HepG2 (cell line): Measurements from ENCODE around the gene PHKG2. TPM values are rescaled to one million over a fixed set of nuclear protein-coding genes. Genes with fewer than 3 reads are reported as not detected.

Experiments used
- HBP1 ChIP-seq: IDR thresholded peaks from 2 replicates; pipeline ENCODE4 v1.6.1; 2016; ENCODE audit warnings: low read depth, control low read depth
- NR2F2 ChIP-seq: IDR thresholded peaks from 2 replicates; pipeline ENCODE4 v1.6.1; 2012; ENCODE audit warnings: low read depth, inconsistent platforms, borderline replicate concordance
- POLR2G ChIP-seq: fragments of 200-400 bp; formaldehyde crosslinking; IDR thresholded peaks from 2 replicates; pipeline ENCODE4 v1.6.1; 2018; ENCODE audit warnings: mild to moderate bottlenecking, low read depth, low read length, moderate library complexity
- SMAD9 ChIP-seq: sonication (generic); formaldehyde crosslinking; IDR thresholded peaks from 2 replicates; pipeline ENCODE4 v1.5.1; 2020; ENCODE audit warnings: mild to moderate bottlenecking, missing genetic modification reagents
- ZNF143 ChIP-seq: sonication (generic); formaldehyde crosslinking; IDR thresholded peaks from 2 replicates; pipeline ENCODE4 v1.4.0; 2020; ENCODE audit warnings: missing genetic modification reagents
- polyA plus RNA-seq, 8 experiments: library from polyadenylated mRNA; depleted of rRNA in 3 of 8; stranded (reverse) in 7 of 8; unstranded in 1 of 8; fragments of >200 nt; fragmentation: Illumina TruSeq in 4 of 8; extraction: Trizol in 4 of 8; gene quantifications; 2 replicates each; pipeline versions ENCODE4 v1.2.1 to v1.2.3, GENCODE V29; 2011 to 2016; ENCODE audit warnings: low read depth in 4 of 8, missing spikeins in 1 of 8, mixed read lengths in 1 of 8; ENCODE audit not compliant: insufficient read depth in 1 of 8
- small RNA-seq, 3 experiments: library from RNA; depleted of rRNA; stranded (forward); fragments of <200 nt; gene quantifications; one replicate each; pipeline ENCODE3, GENCODE V24; 2012; ENCODE audit warnings: low read depth in 2 of 3, low replicate concordance in 1 of 3; ENCODE audit not compliant: insufficient read length in 3 of 3, insufficient read depth in 2 of 3
- total RNA-seq, 5 experiments: library from RNA; depleted of rRNA; stranded (reverse); fragments of >200 nt; fragmentation: Illumina TruSeq; extraction: Trizol; gene quantifications; 2 replicates each; pipeline ENCODE4 v1.2.3, GENCODE V29; 2016; ENCODE audit warnings: low read depth in 1 of 5

Gene PHKG2
- total and polyA plus RNA-seq, 2 of the 13 experiments (the other 11 are each of a cell fraction or from before 2014, with no cell fraction given) = 37.4 to 42.1 TPM

GRCh38 chr16:30797670-30798309 lies 49.6 kb downstream of the PHKG2 start (continued):
- no peak for TF ChIP-seq HBP1 (CRISPR knock-in tag)
- TF ChIP-seq NR2F2 = no peak
- TF ChIP-seq SMAD9 (CRISPR knock-in tag) = no peak
- no peak for TF ChIP-seq POLR2G
- no peak for TF ChIP-seq ZNF143 (CRISPR knock-in tag)

Small RNA genes within 50 kb of the gene (small RNA-seq; reads per million reads assigned to genes)
- gene RNU6-1043P (0 reads per million in 3 experiments), gene SNORA30 (22.0 to 193 (median 61.2) reads per million in 3 experiments)

Other genes with a start within 250 kb of the PHKG2 start
- gene ZNF768, start 221.9 kb upstream of the PHKG2 start, total RNA-seq (2016; rRNA removed; fragmentation: Illumina TruSeq; extraction: Trizol) = 26.6 and 34.4 TPM in 2 replicates
- gene ZNF768, start 221.9 kb upstream of the PHKG2 start, polyA plus RNA-seq (2011; rRNA removed) = 26.7 and 40.0 TPM in 2 replicates
- 8.8 and 10.2 TPM in 2 replicates for gene ZNF747, start 213.6 kb upstream of the PHKG2 start, total RNA-seq (2016; rRNA removed; fragmentation: Illumina TruSeq; extraction: Trizol)
- gene ZNF747, start 213.6 kb upstream of the PHKG2 start, polyA plus RNA-seq (2011; rRNA removed) = 7.0 and 7.2 TPM in 2 replicates
- 7.3 and 9.1 TPM in 2 replicates for gene ZNF764, start 190.1 kb upstream of the PHKG2 start, total RNA-seq (2016; rRNA removed; fragmentation: Illumina TruSeq; extraction: Trizol)
- gene ZNF764, start 190.1 kb upstream of the PHKG2 start, polyA plus RNA-seq (2011; rRNA removed) = 4.1 and 4.8 TPM in 2 replicates
- gene ZNF688, start 176.7 kb upstream of the PHKG2 start, total RNA-seq (2016; rRNA removed; fragmentation: Illumina TruSeq; extraction: Trizol) = 5.4 and 5.8 TPM in 2 replicates
- gene ZNF688, start 176.7 kb upstream of the PHKG2 start, polyA plus RNA-seq (2011; rRNA removed) = 2.4 and 2.9 TPM in 2 replicates
- gene ZNF785, start 162.7 kb upstream of the PHKG2 start, total RNA-seq (2016; rRNA removed; fragmentation: Illumina TruSeq; extraction: Trizol) = not detected in 2 replicates
- gene ZNF785, start 162.7 kb upstream of the PHKG2 start, polyA plus RNA-seq (2011; rRNA removed) = 0.01 TPM in 1 of 2 replicates, not detected in the other
- gene ZNF689, start 138.0 kb upstream of the PHKG2 start, total RNA-seq (2016; rRNA removed; fragmentation: Illumina TruSeq; extraction: Trizol) = 19.5 and 22.7 TPM in 2 replicates
- 9.7 and 11.9 TPM in 2 replicates for gene ZNF689, start 138.0 kb upstream of the PHKG2 start, polyA plus RNA-seq (2011; rRNA removed)
- 9.1 and 11.0 TPM in 2 replicates for gene PRR14, start 97.5 kb upstream of the PHKG2 start, total RNA-seq (2016; rRNA removed; fragmentation: Illumina TruSeq; extraction: Trizol)
- 8.4 and 9.2 TPM in 2 replicates for gene PRR14, start 97.5 kb upstream of the PHKG2 start, polyA plus RNA-seq (2011; rRNA removed)
- 10.1 and 16.2 TPM in 2 replicates for gene FBRS, start 90.0 kb upstream of the PHKG2 start, total RNA-seq (2016; rRNA removed; fragmentation: Illumina TruSeq; extraction: Trizol)
- 13.7 and 14.8 TPM in 2 replicates for gene FBRS, start 90.0 kb upstream of the PHKG2 start, polyA plus RNA-seq (2011; rRNA removed)
- gene SRCAP, start 49.3 kb upstream of the PHKG2 start, total RNA-seq (2016; rRNA removed; fragmentation: Illumina TruSeq; extraction: Trizol) = 9.0 and 27.8 TPM in 2 replicates
- 4.9 TPM in 2 replicates for gene SRCAP, start 49.3 kb upstream of the PHKG2 start, polyA plus RNA-seq (2011; rRNA removed)
- gene CFAP119, start 13.6 kb downstream of the PHKG2 start, total RNA-seq (2016; rRNA removed; fragmentation: Illumina TruSeq; extraction: Trizol) = 1.2 and 6.4 TPM in 2 replicates
- gene CFAP119, start 13.6 kb downstream of the PHKG2 start, polyA plus RNA-seq (2011; rRNA removed) = 4.0 and 6.4 TPM in 2 replicates
- gene RNF40, start 13.9 kb downstream of the PHKG2 start, total RNA-seq (2016; rRNA removed; fragmentation: Illumina TruSeq; extraction: Trizol) = 85.6 and 102 TPM in 2 replicates
- 84.0 and 91.0 TPM in 2 replicates for gene RNF40, start 13.9 kb downstream of the PHKG2 start, polyA plus RNA-seq (2011; rRNA removed)
- gene ZNF629, start 38.8 kb downstream of the PHKG2 start, total RNA-seq (2016; rRNA removed; fragmentation: Illumina TruSeq; extraction: Trizol) = 14.3 and 16.5 TPM in 2 replicates
- 6.1 and 8.2 TPM in 2 replicates for gene ZNF629, start 38.8 kb downstream of the PHKG2 start, polyA plus RNA-seq (2011; rRNA removed)
- gene BCL7C, start 145.7 kb downstream of the PHKG2 start, total RNA-seq (2016; rRNA removed; fragmentation: Illumina TruSeq; extraction: Trizol) = 20.6 and 33.8 TPM in 2 replicates
- gene BCL7C, start 145.7 kb downstream of the PHKG2 start, polyA plus RNA-seq (2011; rRNA removed) = 17.3 and 17.7 TPM in 2 replicates
- 0.11 and 0.13 TPM in 2 replicates for gene CTF1, start 148.2 kb downstream of the PHKG2 start, total RNA-seq (2016; rRNA removed; fragmentation: Illumina TruSeq; extraction: Trizol)
- 1.8 and 2.6 TPM in 2 replicates for gene CTF1, start 148.2 kb downstream of the PHKG2 start, polyA plus RNA-seq (2011; rRNA removed)
- 7.4 and 13.7 TPM in 2 replicates for gene FBXL19, start 175.1 kb downstream of the PHKG2 start, total RNA-seq (2016; rRNA removed; fragmentation: Illumina TruSeq; extraction: Trizol)
- 6.0 and 10.1 TPM in 2 replicates for gene FBXL19, start 175.1 kb downstream of the PHKG2 start, polyA plus RNA-seq (2011; rRNA removed)
- gene ORAI3, start 200.6 kb downstream of the PHKG2 start, total RNA-seq (2016; rRNA removed; fragmentation: Illumina TruSeq; extraction: Trizol) = 6.3 and 11.4 TPM in 2 replicates
- gene ORAI3, start 200.6 kb downstream of the PHKG2 start, polyA plus RNA-seq (2011; rRNA removed) = 32.0 and 41.3 TPM in 2 replicates
- 3.6 and 5.6 TPM in 2 replicates for gene SETD1A, start 209.3 kb downstream of the PHKG2 start, total RNA-seq (2016; rRNA removed; fragmentation: Illumina TruSeq; extraction: Trizol)
- gene SETD1A, start 209.3 kb downstream of the PHKG2 start, polyA plus RNA-seq (2011; rRNA removed) = 3.2 and 3.8 TPM in 2 replicates
- gene HSD3B7, start 236.8 kb downstream of the PHKG2 start, total RNA-seq (2016; rRNA removed; fragmentation: Illumina TruSeq; extraction: Trizol) = 58.8 and 69.7 TPM in 2 replicates
- gene HSD3B7, start 236.8 kb downstream of the PHKG2 start, polyA plus RNA-seq (2011; rRNA removed) = 32.9 and 40.9 TPM in 2 replicates